HUES6 (cell line): Measurements from ENCODE around the gene NCK2.

Experiments used
- H3K27ac ChIP-seq: 2 replicates; pipeline ENCODE4 v1.7.0; 2013; ENCODE audit warnings: low read depth, mild to moderate bottlenecking, low read length, inconsistent platforms
- H3K27me3 ChIP-seq: 2 replicates; pipeline ENCODE4 v1.6.1; 2013; ENCODE audit warnings: low read length; ENCODE audit not compliant: control insufficient read depth, insufficient read depth
- H3K36me3 ChIP-seq: 2 replicates; pipeline ENCODE4 v1.6.1; 2013; ENCODE audit warnings: low read length; ENCODE audit not compliant: control insufficient read depth, insufficient read depth
- H3K4me1 ChIP-seq: 2 replicates; pipeline ENCODE4 v1.6.1; 2013; ENCODE audit warnings: low read length; ENCODE audit not compliant: control insufficient read depth, insufficient read depth
- H3K4me3 ChIP-seq: 2 replicates; pipeline ENCODE4 v1.5.1; 2013; ENCODE audit warnings: low read depth, low read length
- H3K9ac ChIP-seq: one replicate; pipeline ENCODE4 v1.6.1; 2013; ENCODE audit warnings: mild to moderate bottlenecking, low read length
- H3K9me3 ChIP-seq: 2 replicates; pipeline ENCODE4 v1.6.1; 2013; ENCODE audit warnings: low read depth, low read length; ENCODE audit not compliant: control insufficient read depth, insufficient read depth

Gene NCK2

GRCh38 chr2:105917688-105918087 is 173.0 kb downstream of the NCK2 start:
- no peak overlapping the region for H3K4me3 ChIP-seq

GRCh38 chr2:105919191-105919811 is 174.6 kb downstream of the NCK2 start:
- no peak overlapping the region for H3K4me3 ChIP-seq
- no peak overlapping the region for H3K9ac ChIP-seq
- H3K36me3 ChIP-seq, result no peaks in the 10 kb centered on the region
- peaks cover 8% of the 10 kb centered on the region for H3K9me3 ChIP-seq
- H3K27ac ChIP-seq, result no peak overlapping the region
- H3K4me1 ChIP-seq, result no peaks in the 10 kb centered on the region
- H3K27me3 ChIP-seq, result no peaks in the 10 kb centered on the region

More at GRCh38 chr2:105917688-105918087, 173.0 kb downstream of the NCK2 start:
- H3K9ac ChIP-seq, result no peak overlapping the region
- peaks cover 11% of the 10 kb centered on the region for H3K9me3 ChIP-seq
- H3K27ac ChIP-seq, result no peak overlapping the region
- H3K4me1 ChIP-seq, result no peaks in the 10 kb centered on the region
- no peaks in the 10 kb centered on the region for H3K27me3 ChIP-seq
- H3K36me3 ChIP-seq, result no peaks in the 10 kb centered on the region

DNA sequence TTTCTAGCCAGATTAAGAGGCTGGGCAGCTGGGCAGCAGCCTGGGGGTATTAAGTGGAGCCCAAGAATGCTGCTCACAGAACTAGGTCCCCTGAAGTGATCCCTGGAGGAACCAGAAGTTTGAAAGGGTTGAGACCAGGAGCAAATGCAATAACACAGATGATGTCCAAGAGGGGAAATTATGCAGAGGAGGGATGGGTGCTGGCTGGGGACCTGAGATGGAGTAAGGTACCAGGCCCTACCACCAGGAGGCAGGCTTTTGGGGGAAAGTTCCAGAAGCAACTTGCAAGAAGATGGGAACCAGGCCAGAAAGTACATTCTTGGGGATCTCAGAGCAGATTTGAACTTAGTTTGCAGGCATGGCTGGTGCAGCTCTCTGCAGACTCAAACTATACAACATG is 175.1 kb downstream of the NCK2 start:
- Histone ChIP-seq H3K9me3 (peaks cover 3% of the 10 kb centered on the region), H3K36me3 (no peaks in the 10 kb centered on the region), H3K27me3 (no peaks in the 10 kb centered on the region), H3K4me3 (no peak overlapping the region), H3K4me1 (no peaks in the 10 kb centered on the region), H3K9ac (no peak overlapping the region), H3K27ac (no peak overlapping the region)

DNA sequence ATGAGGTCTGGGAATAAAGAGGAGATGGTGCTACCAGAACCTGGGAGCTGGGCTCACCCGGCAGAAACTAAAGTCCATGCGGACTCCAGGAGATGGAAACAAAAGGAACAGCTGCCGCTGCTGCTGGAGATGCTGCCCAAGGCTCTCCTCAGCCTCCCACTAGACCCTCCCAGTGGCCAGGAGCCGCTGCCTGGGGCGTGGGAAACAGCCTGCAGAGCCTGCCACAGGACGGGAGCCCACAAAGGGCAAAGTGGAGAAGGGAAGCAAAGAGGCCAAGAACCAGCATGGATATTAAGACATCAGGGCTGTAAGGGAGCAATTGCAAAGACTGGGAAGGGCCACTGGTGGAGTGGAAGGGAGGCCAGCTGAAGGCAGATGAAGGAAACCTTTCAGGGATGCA is 179.6 kb downstream of the NCK2 start:
- Histone ChIP-seq H3K9me3 (no peaks in the 10 kb centered on the region; the same call in 1 of the 2 replicates), H3K4me1 (no peaks in the 10 kb centered on the region), H3K4me3 (no peak overlapping the region), H3K27me3 (no peaks in the 10 kb centered on the region), H3K36me3 (no peaks in the 10 kb centered on the region), H3K27ac (no peak overlapping the region), H3K9ac (no peak overlapping the region)

GRCh38 chr2:105924932-105925331 is 180.2 kb downstream of the NCK2 start:
- Histone ChIP-seq H3K4me1 (no peaks in the 10 kb centered on the region), H3K27me3 (no peaks in the 10 kb centered on the region), H3K4me3 (no peak overlapping the region), H3K36me3 (no peaks in the 10 kb centered on the region), H3K27ac (no peak overlapping the region), H3K9ac (no peak overlapping the region), H3K9me3 (no peaks in the 10 kb centered on the region; the same call in 1 of the 2 replicates)

DNA sequence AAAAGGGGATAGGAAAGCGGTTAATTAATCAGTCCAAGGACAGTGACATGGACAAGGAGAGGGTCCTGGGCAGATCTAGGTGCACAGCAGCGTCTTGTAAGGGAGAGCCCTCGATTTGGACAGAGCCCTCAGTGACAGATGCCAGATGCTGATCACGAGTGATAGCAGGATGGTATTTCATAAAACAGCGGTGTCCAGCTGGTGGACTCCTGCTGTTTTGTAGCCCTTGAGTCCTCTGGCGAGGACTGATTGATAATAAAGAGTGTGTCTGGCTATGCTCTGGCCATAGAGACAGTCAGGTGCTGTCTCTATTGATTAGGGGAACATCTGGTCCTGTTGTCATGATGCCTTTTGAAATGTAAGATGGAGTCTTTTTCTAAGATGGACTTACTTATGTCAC is 180.7 kb downstream of the NCK2 start:
- H3K27ac ChIP-seq, result no peak overlapping the region
- no peaks in the 10 kb centered on the region for H3K4me1 ChIP-seq
- no peaks in the 10 kb centered on the region for H3K27me3 ChIP-seq
- no peak overlapping the region for H3K9ac ChIP-seq
- H3K4me3 ChIP-seq, result no peak overlapping the region
- no peaks in the 10 kb centered on the region; the same call in 1 of the 2 replicates for H3K9me3 ChIP-seq
- H3K36me3 ChIP-seq, result no peaks in the 10 kb centered on the region

- no peaks in the 10 kb centered on the region for H3K36me3 ChIP-seq
- H3K9ac ChIP-seq, result no peak overlapping the region
- H3K27me3 ChIP-seq, result no peaks in the 10 kb centered on the region
- no peaks in the 10 kb centered on the region for H3K4me1 ChIP-seq
- no peaks in the 10 kb centered on the region for H3K9me3 ChIP-seq
- no peak overlapping the region for H3K27ac ChIP-seq
- no peak overlapping the region for H3K4me3 ChIP-seq
Observed at GRCh38 chr2:105926960-105927678, 182.4 kb downstream of the NCK2 start.

GRCh38 chr2:105928086-105928485 is 183.4 kb downstream of the NCK2 start:
- no peak overlapping the region for H3K4me3 ChIP-seq
- H3K4me1 ChIP-seq, result no peaks in the 10 kb centered on the region
- H3K36me3 ChIP-seq, result no peaks in the 10 kb centered on the region
- peaks cover 6% of the 10 kb centered on the region for H3K9me3 ChIP-seq
- H3K27ac ChIP-seq, result no peak overlapping the region
- no peak overlapping the region for H3K9ac ChIP-seq
- no peaks in the 10 kb centered on the region for H3K27me3 ChIP-seq

DNA sequence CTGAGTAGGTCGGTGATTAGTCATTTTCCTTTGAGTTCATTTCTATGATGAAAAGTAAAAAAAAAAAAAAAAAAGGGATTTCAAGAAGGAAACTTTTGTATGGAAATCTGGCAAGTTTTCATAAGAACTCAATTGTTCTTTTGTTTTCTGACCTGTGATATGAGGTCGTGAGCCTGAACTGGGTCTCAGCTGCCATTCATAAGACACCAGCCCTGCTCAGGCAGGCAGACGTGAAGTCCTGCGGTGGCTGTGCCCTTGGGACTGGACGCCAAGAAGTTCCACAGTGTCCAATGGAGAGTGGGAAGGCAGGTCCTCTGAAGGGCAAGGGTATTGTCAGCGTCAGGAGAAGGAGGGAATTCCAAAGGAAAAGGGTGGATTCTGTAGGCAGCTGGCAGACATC is 183.9 kb downstream of the NCK2 start:
- H3K27ac ChIP-seq, result no peak overlapping the region
- H3K36me3 ChIP-seq, result no peaks in the 10 kb centered on the region
- no peak overlapping the region for H3K9ac ChIP-seq
- no peak overlapping the region for H3K4me3 ChIP-seq
- peaks cover 9% of the 10 kb centered on the region for H3K9me3 ChIP-seq
- no peaks in the 10 kb centered on the region for H3K4me1 ChIP-seq
- no peaks in the 10 kb centered on the region for H3K27me3 ChIP-seq

DNA sequence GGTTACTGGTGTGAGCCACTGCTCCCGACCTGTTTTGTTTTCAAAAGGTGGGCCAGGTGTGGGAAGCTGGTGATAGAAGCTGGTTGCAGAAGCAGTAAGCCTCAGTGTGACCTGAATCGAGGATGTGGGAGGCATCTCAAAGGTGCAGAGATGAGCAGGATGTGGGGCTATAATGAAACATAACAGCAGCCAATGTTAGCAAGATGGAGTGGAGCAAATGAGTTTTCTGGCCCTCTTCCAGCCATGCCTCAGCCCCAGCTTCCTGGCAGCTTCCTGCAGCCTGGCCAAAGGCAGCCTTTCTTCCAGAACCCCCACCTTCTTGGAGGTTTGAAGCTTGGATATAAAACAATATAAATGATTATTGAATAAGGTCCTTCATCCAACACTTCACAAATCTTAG is 184.8 kb downstream of the NCK2 start:
- Histone ChIP-seq H3K36me3 (no peaks in the 10 kb centered on the region), H3K4me1 (no peaks in the 10 kb centered on the region; the same call in 1 of the 2 replicates), H3K27ac (no peak overlapping the region), H3K27me3 (no peaks in the 10 kb centered on the region), H3K9ac (no peak overlapping the region), H3K9me3 (peaks cover 15% of the 10 kb centered on the region), H3K4me3 (no peak overlapping the region)

DNA sequence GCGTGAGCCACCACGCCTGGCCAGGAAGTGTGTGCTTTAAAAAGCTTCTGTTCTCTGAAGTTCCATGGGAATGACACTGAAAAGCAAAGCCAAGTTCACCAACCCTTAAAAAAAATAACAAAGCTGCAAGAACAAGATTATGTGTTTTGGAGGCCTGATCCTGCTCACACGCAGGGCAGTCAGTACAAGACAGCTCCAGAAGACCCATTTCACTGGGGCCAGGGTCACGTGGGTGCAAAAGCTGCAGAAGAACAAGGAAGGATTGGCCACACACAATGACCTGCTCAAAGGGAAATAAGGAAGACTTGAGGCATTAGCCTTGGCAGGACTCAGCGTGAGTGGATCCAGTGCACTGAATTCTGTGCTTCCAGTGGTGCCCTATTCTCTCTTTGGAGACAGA is 187.9 kb downstream of the NCK2 start:
- H3K4me3 ChIP-seq, result no peak overlapping the region
- no peak overlapping the region for H3K27ac ChIP-seq

More for the DNA sequence above, 187.9 kb downstream of the NCK2 start:
- Histone ChIP-seq H3K36me3 (no peaks in the 10 kb centered on the region), H3K4me1 (peaks cover 6% of the 10 kb centered on the region; the same call in 1 of the 2 replicates), H3K9ac (no peak overlapping the region), H3K27me3 (no peaks in the 10 kb centered on the region), H3K9me3 (peaks cover 15% of the 10 kb centered on the region)
